Measurements from ENCODE around the gene RASGEF1C.

- TF ChIP-seq, protein P1, sequence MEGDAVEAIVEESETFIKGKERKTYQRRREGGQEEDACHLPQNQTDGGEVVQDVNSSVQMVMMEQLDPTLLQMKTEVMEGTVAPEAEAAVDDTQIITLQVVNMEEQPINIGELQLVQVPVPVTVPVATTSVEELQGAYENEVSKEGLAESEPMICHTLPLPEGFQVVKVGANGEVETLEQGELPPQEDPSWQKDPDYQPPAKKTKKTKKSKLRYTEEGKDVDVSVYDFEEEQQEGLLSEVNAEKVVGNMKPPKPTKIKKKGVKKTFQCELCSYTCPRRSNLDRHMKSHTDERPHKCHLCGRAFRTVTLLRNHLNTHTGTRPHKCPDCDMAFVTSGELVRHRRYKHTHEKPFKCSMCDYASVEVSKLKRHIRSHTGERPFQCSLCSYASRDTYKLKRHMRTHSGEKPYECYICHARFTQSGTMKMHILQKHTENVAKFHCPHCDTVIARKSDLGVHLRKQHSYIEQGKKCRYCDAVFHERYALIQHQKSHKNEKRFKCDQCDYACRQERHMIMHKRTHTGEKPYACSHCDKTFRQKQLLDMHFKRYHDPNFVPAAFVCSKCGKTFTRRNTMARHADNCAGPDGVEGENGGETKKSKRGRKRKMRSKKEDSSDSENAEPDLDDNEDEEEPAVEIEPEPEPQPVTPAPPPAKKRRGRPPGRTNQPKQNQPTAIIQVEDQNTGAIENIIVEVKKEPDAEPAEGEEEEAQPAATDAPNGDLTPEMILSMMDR (IDR thresholded peaks at IDR 0.05) = no peak
- TF ChIP-seq POLR2AphosphoS5 (IDR thresholded peaks at IDR 0.05) = no peak
These were observed 94.6 kb downstream of the RASGEF1C start for GRCh38 chr5:180114304-180115003.

Data from prostate gland (tissue), 2 donors.